SH-SY5Y (cell line): Measurements from ENCODE around the gene PTPN3.

Experiments used
- GATA2 ChIP-seq: IDR thresholded peaks from 2 replicates; pipeline ENCODE4 v1.6.1; 2011; ENCODE audit warnings: mild to moderate bottlenecking, low read depth, low read length
- GATA3 ChIP-seq: IDR thresholded peaks from 2 replicates; pipeline ENCODE4 v1.6.1; 2011; ENCODE audit warnings: low read depth, mild to moderate bottlenecking, low read length, moderate library complexity

GRCh38 chr9:109513871-109514270, 15.8 kb upstream of the PTPN3 start:
- no peak for TF ChIP-seq GATA3
- TF ChIP-seq GATA2 = no peak
